Measurements from ENCODE around the gene NOP16. TPM values are rescaled to one million over a fixed set of nuclear protein-coding genes. Genes with fewer than 3 reads are reported as not detected.

NOP16 gene
- total RNA-seq, 3 donors from 2014 or later = 17.0 to 22.9 (median 18.4) TPM

DNA sequence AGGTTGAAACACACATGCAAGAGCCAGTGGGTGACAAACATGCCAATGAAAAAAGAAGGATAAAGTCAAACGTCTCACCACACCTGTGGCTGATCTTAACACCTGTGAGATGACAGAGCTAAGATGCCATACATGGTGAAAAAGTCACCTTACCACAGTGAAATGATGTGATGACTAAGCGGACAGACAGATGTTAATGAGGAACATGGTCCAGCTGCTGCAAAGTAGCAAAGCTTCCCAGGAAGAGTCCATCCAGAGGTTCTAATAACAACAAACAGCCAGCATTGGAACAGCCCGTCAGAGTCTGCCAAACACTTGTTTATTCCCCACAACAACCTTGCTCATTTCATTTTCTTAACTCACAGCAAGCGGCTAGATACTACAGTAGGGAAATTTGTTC is 28.7 kb downstream of the NOP16 start:
- ATAC-seq (no peak), DNase-seq (no peak)
- peaks cover 8% of the 10 kb centered on the region for H3K4me1 ChIP-seq (ENCODE audit: low read depth)
- no peaks in the 10 kb centered on the region for H3K36me3 ChIP-seq (ENCODE audit: low read depth)
- TF ChIP-seq, protein P1, sequence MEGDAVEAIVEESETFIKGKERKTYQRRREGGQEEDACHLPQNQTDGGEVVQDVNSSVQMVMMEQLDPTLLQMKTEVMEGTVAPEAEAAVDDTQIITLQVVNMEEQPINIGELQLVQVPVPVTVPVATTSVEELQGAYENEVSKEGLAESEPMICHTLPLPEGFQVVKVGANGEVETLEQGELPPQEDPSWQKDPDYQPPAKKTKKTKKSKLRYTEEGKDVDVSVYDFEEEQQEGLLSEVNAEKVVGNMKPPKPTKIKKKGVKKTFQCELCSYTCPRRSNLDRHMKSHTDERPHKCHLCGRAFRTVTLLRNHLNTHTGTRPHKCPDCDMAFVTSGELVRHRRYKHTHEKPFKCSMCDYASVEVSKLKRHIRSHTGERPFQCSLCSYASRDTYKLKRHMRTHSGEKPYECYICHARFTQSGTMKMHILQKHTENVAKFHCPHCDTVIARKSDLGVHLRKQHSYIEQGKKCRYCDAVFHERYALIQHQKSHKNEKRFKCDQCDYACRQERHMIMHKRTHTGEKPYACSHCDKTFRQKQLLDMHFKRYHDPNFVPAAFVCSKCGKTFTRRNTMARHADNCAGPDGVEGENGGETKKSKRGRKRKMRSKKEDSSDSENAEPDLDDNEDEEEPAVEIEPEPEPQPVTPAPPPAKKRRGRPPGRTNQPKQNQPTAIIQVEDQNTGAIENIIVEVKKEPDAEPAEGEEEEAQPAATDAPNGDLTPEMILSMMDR (IDR thresholded peaks at IDR 0.05) = no peak
- intact Hi-C loops (cut with DNase I, micrococcal nuclease) = no loop called here
- H3K4me3 ChIP-seq = no peak overlapping the region
- H3K9me3 ChIP-seq = no peaks in the 10 kb centered on the region

DNA sequence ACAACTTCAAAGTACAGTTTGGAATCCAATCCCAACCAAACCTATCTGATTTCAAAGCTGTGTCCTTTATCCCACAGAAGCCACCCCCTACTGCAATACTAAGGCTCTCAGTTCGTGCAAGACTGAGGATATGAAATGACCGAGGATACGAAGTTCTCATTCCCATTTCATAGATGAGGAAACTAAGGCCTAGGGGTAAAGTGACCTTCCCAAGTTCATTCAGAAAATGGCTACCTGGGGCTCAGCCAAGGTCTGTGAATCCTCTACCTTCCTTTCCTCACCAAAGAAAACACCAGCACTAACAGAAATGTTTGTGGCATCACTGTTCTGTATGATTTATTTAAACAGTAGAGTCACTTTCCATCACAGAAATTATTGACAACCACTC is 32.2 kb downstream of the NOP16 start:
- H3K9me3 ChIP-seq = no peaks in the 10 kb centered on the region
- DNase-seq (no peak), ATAC-seq (no peak)
- H3K36me3 ChIP-seq (ENCODE audit: low read depth) = no peaks in the 10 kb centered on the region
- intact Hi-C loops (cut with DNase I, micrococcal nuclease) = no loop called here
- H3K4me3 ChIP-seq = no peak overlapping the region
- TF ChIP-seq, protein P1 (IDR thresholded peaks at IDR 0.05) = no peak
- peaks cover 8% of the 10 kb centered on the region for H3K4me1 ChIP-seq (ENCODE audit: low read depth)

DNA sequence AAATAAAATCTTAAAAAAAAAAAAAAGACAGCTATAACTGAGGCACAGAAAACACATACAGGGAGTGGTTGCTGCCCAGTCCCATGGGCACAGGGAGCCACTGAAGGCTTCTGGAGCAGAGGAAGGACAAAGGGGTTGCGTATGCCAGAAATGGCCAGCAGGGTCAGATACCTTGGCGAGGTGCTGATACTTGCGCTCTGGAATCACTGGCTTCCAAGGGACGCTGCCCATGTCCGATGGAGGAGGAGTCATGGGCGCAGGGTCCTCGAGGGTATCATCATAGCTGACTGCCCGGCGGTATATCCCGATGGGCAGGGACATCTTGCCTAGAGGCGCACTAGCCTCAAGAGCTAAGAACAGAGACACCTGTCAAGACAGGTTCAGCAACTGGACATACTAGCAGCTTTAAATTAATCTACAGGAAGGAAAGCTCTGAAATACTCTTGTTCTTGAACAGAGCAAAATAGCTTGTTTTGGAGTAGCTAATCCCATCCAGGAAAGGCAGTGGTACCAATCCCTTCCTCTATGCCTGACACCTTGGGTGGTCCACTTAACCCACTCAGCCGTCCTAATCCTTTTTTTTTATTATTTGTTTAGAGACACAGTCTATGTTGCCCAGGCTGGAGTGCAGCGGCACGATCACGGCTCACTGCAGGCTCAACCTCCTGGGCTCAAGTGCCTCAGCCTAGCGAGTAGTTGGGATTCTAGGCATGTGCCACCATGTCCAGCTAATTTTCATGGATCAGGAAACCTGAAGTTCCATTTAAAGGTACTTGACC is 32.8 kb downstream of the NOP16 start:
- intact Hi-C loops (cut with DNase I, micrococcal nuclease) = no loop called here
- Histone ChIP-seq H3K4me1 (ENCODE audit: low read depth) (peaks cover 7% of the 10 kb centered on the region), H3K9me3 (no peaks in the 10 kb centered on the region), H3K4me3 (no peak overlapping the region), H3K36me3 (ENCODE audit: low read depth) (no peaks in the 10 kb centered on the region)
- DNase-seq = no peak
- no peak for ATAC-seq
- TF ChIP-seq, protein P1 (IDR thresholded peaks at IDR 0.05) = no peak

DNA sequence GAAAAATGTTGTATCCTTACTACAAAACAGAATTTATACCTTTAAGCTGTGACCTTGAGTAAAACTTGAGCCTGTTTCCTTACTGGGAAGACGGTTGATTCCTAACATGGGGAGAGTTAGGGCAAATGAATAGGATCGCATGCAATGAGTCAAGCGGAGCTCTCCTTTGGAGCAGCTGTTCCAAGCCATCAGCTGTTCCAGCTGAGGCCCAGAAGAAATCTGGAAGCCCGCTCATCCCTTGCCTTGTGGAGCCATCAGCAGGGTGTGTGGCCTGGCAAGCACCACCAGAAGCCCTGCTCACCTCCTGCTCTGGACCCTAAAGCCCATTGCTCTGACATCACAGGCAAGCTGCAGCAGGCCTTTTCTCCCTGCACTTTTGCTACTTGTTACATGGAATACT is 34.9 kb downstream of the NOP16 start:
- ATAC-seq = no peak

DNA sequence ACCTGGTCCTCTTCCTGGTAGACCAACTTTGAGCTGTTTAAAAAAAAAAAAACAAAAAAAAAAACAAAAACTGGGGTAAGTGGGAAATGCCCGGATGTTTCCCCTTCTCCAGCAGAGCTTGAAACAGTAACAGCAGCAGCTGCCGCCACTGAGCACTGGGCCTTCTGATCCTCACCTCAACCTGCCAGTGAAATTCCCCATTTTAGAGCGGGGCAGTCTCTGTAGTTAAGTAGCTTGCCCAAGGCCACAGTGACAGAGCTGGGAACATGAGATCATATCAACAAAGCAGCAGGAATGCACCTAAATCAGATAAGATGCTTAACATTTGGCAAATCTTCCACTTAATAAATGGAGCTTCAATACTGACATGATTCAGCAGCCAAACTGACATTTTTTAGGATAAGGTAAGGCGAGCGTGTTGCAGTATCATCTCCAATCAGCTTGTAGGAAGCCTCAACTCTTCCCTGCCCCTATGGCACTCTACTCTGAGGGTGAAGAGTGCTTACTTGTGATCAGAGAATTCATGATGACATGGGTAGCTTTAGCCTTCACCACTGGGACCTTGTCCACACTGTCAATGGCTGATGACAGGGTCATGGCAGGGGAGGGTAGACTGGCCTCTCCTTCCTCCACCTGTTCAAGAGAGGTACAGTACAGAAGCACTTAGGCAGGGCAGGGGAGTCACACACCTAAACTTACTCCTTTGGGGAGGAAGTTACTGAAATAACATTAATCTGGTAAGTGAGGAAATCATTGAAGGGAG is 36.1 kb downstream of the NOP16 start:
- intact Hi-C loops (cut with DNase I, micrococcal nuclease) = no loop called here
- ATAC-seq = no peak
- DNase-seq = no peak
- TF ChIP-seq, protein P1 (IDR thresholded peaks at IDR 0.05) = no peak
- Histone ChIP-seq H3K36me3 (ENCODE audit: low read depth) (peaks cover 6% of the 10 kb centered on the region), H3K9me3 (no peaks in the 10 kb centered on the region), H3K4me3 (no peak overlapping the region), H3K4me1 (ENCODE audit: low read depth) (no peaks in the 10 kb centered on the region)

More for the DNA sequence above, 34.9 kb downstream of the NOP16 start:
- H3K4me3 ChIP-seq = no peak overlapping the region
- TF ChIP-seq, protein P1 (IDR thresholded peaks at IDR 0.05) = no peak
- no peaks in the 10 kb centered on the region for H3K4me1 ChIP-seq (ENCODE audit: low read depth)
- peaks cover 3% of the 10 kb centered on the region for H3K36me3 ChIP-seq (ENCODE audit: low read depth)
- no peak for DNase-seq
- intact Hi-C loops (cut with DNase I, micrococcal nuclease) = no loop called here
- H3K9me3 ChIP-seq = no peaks in the 10 kb centered on the region

Measured in mucosa of descending colon (tissue), 3 donors.